PC-3 (cell line): Measurements from ENCODE around the gene CCDC28B.

Experiments used
- CTCF ChIP-seq: fragments of 300-600 bp; sonication (generic); conservative IDR thresholded peaks from 2 replicates; pipeline ENCODE4 v1.5.1; 2017; ENCODE audit warnings: antibody characterized with exemption, low read depth, mild to moderate bottlenecking, low read length
- EZH2 ChIP-seq: fragments of 300-600 bp; sonication (generic); IDR thresholded peaks from one replicate; pipeline ENCODE4 v1.6.1; 2017; ENCODE audit warnings: antibody characterized with exemption, mild to moderate bottlenecking, low read length; ENCODE audit not compliant: unreplicated experiment
- EZH2phosphoT487 ChIP-seq: fragments of 300-600 bp; sonication (generic); IDR thresholded peaks from 2 replicates; pipeline ENCODE4 v1.6.1; 2018; ENCODE audit warnings: mild to moderate bottlenecking, antibody characterized with exemption, low read length, borderline replicate concordance

DNA sequence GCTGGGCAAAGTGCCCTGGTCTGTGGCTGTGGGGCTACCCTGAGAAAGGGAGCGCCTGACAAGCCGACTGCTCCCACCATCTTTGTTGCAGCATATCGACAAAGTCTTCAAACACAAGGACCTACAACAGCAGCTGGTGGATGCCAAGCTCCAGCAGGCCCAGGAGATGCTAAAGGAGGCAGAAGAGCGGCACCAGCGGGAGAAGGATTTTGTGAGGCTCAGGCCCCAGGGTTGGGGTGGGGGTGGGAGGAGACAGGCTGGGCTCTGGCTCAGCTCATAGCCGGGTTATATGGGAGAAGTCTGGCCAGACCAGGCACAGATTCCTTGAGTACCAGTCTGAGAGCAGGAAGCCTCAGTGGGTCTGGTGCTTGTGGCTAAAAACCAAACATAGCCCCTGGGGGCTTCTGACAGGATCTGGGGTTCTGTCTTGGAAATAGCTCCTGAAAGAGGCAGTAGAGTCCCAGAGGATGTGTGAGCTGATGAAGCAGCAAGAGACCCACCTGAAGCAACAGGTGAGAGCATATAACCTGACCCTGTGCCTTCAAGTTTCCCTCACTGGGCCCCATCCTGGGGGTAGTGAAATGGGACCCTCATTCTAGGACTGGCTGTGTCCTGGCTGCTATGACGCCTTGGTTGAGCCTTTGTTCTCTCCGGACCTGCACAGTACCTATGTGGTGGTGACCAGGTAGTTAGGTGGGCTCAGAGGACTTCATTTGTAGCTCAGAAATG lies 8.0 kb upstream of the CCDC28B start:
- TF ChIP-seq CTCF, result no peak
- no peak for TF ChIP-seq EZH2phosphoT487
- TF ChIP-seq EZH2, result no peak
